Left ventricle myocardium inferior (tissue), 1 donor: ENCODE data around the gene SLAIN1. TPM values are rescaled to one million over a fixed set of nuclear protein-coding genes. Genes with fewer than 3 reads are reported as not detected.

Experiments
- DNase-seq: peaks from one replicate; pipeline ENCODE4 v3.0.0-alpha.2; 2020
- H3K27ac ChIP-seq: fragments of 200-600 bp; replicated peaks from 2 replicates; pipeline ENCODE4 v1.8.0; 2021
- H3K27me3 ChIP-seq: fragments of 200-600 bp; 2 replicates; pipeline ENCODE4 v1.8.0; 2021; ENCODE audit warnings: low read depth
- H3K36me3 ChIP-seq: fragments of 200-600 bp; 2 replicates; pipeline ENCODE4 v1.8.0; 2021
- H3K4me1 ChIP-seq: fragments of 200-600 bp; 2 replicates; pipeline ENCODE4 v1.8.0; 2021
- H3K4me3 ChIP-seq: fragments of 200-600 bp; 2 replicates; pipeline ENCODE4 v1.8.0; 2021; ENCODE audit warnings: mild to moderate bottlenecking, moderate library complexity
- H3K9me3 ChIP-seq: fragments of 200-600 bp; replicated peaks from 2 replicates; pipeline ENCODE4 v1.8.0; 2021
- CTCF ChIP-seq: fragments of 200-600 bp; IDR thresholded peaks from 2 replicates; pipeline ENCODE4 v1.8.0; 2021; ENCODE audit warnings: antibody characterized with exemption, mild to moderate bottlenecking, borderline replicate concordance
- intact Hi-C: fragments of 100-400 bp; cut with micrococcal nuclease; formaldehyde crosslinking; loops from one replicate; pipeline ENCODE4 v1.11.0; 2022
- total RNA-seq: library from RNA; stranded (reverse); fragmentation: NEBNext Ultra II Directional; extraction: Animal tissue kit (Norgen Biotek cat#: 25700); gene quantifications from one replicate; pipeline ENCODE4 v1.2.1, GENCODE V29; 2021
- donor health status: DM: no; HTN: yes; CAD: no; lungs with severe emphysema.

The SLAIN1 gene
- total RNA-seq, 1 donor from 2014 or later: 8.0 TPM

- H3K27ac ChIP-seq: no peak overlapping the region
- H3K9me3 ChIP-seq: peaks cover 16% of the 10 kb centered on the region
- H3K4me3 ChIP-seq: no peak overlapping the region
- no peaks in the 10 kb centered on the region for H3K27me3 ChIP-seq
- intact Hi-C loops: no loop called here
- H3K4me1 ChIP-seq: no peaks in the 10 kb centered on the region
- no peak for DNase-seq
- TF ChIP-seq CTCF: no peak
- H3K36me3 ChIP-seq: no peaks in the 10 kb centered on the region
Measured at GRCh38 chr13:77716692-77717091, 19.2 kb downstream of the SLAIN1 start.

GRCh38 chr13:77717508-77717907 lies 20.0 kb downstream of the SLAIN1 start:
- TF ChIP-seq CTCF: no peak
- Histone ChIP-seq H3K27me3 (no peaks in the 10 kb centered on the region), H3K36me3 (no peaks in the 10 kb centered on the region), H3K4me1 (no peaks in the 10 kb centered on the region), H3K4me3 (no peak overlapping the region), H3K27ac (no peak overlapping the region), H3K9me3 (peaks cover 8% of the 10 kb centered on the region)
- intact Hi-C loops: no loop called here
- DNase-seq: no peak

GRCh38 chr13:77719128-77719527 lies 21.6 kb downstream of the SLAIN1 start:
- Histone ChIP-seq H3K27me3 (no peaks in the 10 kb centered on the region), H3K27ac (no peak overlapping the region), H3K9me3 (no peaks in the 10 kb centered on the region), H3K36me3 (no peaks in the 10 kb centered on the region), H3K4me3 (no peak overlapping the region), H3K4me1 (no peaks in the 10 kb centered on the region)
- intact Hi-C loops: no loop called here
- TF ChIP-seq CTCF: no peak
- no peak for DNase-seq

- Histone ChIP-seq H3K4me1 (no peaks in the 10 kb centered on the region), H3K9me3 (no peaks in the 10 kb centered on the region), H3K36me3 (no peaks in the 10 kb centered on the region), H3K27ac (no peak overlapping the region), H3K4me3 (no peak overlapping the region), H3K27me3 (no peaks in the 10 kb centered on the region)
- TF ChIP-seq CTCF: no peak
- DNase-seq: no peak
- intact Hi-C loops: no loop called here
Measured at GRCh38 chr13:77720988-77721387, 23.5 kb downstream of the SLAIN1 start.

- Histone ChIP-seq H3K9me3 (no peaks in the 10 kb centered on the region), H3K27me3 (no peaks in the 10 kb centered on the region), H3K4me3 (no peak overlapping the region), H3K4me1 (peaks cover 9% of the 10 kb centered on the region), H3K27ac (no peak overlapping the region), H3K36me3 (no peaks in the 10 kb centered on the region)
- TF ChIP-seq CTCF: no peak
- DNase-seq: no peak
- intact Hi-C loops: no loop called here
Measured at GRCh38 chr13:77724092-77724491, 26.6 kb downstream of the SLAIN1 start.

GRCh38 chr13:77725071-77725470 lies 27.6 kb downstream of the SLAIN1 start:
- H3K36me3 ChIP-seq: no peaks in the 10 kb centered on the region
- no peak overlapping the region for H3K27ac ChIP-seq
- H3K9me3 ChIP-seq: no peaks in the 10 kb centered on the region
- H3K27me3 ChIP-seq: no peaks in the 10 kb centered on the region
- DNase-seq: no peak
- no peak overlapping the region for H3K4me3 ChIP-seq
- TF ChIP-seq CTCF: no peak
- peaks cover 15% of the 10 kb centered on the region for H3K4me1 ChIP-seq
- intact Hi-C loops: no loop called here
